Esophagus (tissue), 2 donors: ENCODE results near the gene GPR176. TPM values are rescaled to one million over a fixed set of nuclear protein-coding genes. Genes with fewer than 3 reads are reported as not detected.

Experiments
- H3K27ac ChIP-seq, 2 donors: one replicate each; pipeline ENCODE4 v1.5.1; 2013; ENCODE audit warnings: low read depth in 2 of 2, mild to moderate bottlenecking in 2 of 2, inconsistent platforms in 1 of 2, low read length in 1 of 2, moderate library complexity in 1 of 2
- H3K27me3 ChIP-seq, 2 donors: one replicate each; pipeline ENCODE4 v1.6.1; 2013; ENCODE audit warnings: low read length in 2 of 2, control low read depth in 1 of 2, mild to moderate bottlenecking in 1 of 2; ENCODE audit not compliant: insufficient read depth in 2 of 2, control insufficient read depth in 1 of 2
- H3K36me3 ChIP-seq, 2 donors: one replicate each; pipeline ENCODE4 v1.6.1; 2013; ENCODE audit warnings: low read length in 1 of 2; ENCODE audit not compliant: control insufficient read depth in 2 of 2, insufficient read depth in 2 of 2
- H3K4me1 ChIP-seq, 2 donors: one replicate each; pipeline ENCODE4 v1.6.1; 2013; ENCODE audit warnings: low read length in 1 of 2; ENCODE audit not compliant: control insufficient read depth in 2 of 2, insufficient read depth in 2 of 2
- H3K4me3 ChIP-seq, 2 donors: one replicate each; pipeline ENCODE4 v1.5.1; 2013; ENCODE audit warnings: low read length in 2 of 2, mild to moderate bottlenecking in 2 of 2, low read depth in 1 of 2, moderate library complexity in 1 of 2
- H3K9me3 ChIP-seq, 2 donors: one replicate each; pipeline ENCODE4 v1.6.1; 2013; ENCODE audit warnings: mild to moderate bottlenecking in 2 of 2, low read depth in 1 of 2, low read length in 1 of 2, moderate library complexity in 1 of 2; ENCODE audit not compliant: control insufficient read depth in 2 of 2, insufficient read depth in 1 of 2
- WGBS, 2 donors: extraction: QIAGEN DNeasy Blood & Tissue Kit; methylation state at CpG; one replicate each; pipeline ENCODE4 v1.1.7; 2013; 5-methylcytosine and 5-hydroxymethylcytosine counted together
- polyA plus RNA-seq, 2 donors: library from polyadenylated mRNA; stranded (reverse); fragments of 200-250 nt; gene quantifications; one replicate each; pipeline ENCODE4 v1.2.3, GENCODE V29; 2013
- donor health status: healthy with polysubstance abuse.
- donor health status: Bipolar disorder and iron deficiency.

GPR176 gene
- polyA plus RNA-seq, 2 donors, result 0.22 to 0.42 TPM

GRCh38 chr15:39873978-39874377 is 46.1 kb downstream of the GPR176 start:
- Histone ChIP-seq H3K4me1 (no peaks in the 10 kb centered on the region), H3K36me3 (no peaks in the 10 kb centered on the region), H3K4me3 (no peak overlapping the region), H3K27ac (no peak overlapping the region), H3K9me3 (no peaks in the 10 kb centered on the region), H3K27me3 (no peaks in the 10 kb centered on the region)
- WGBS, 2 donors, result 87 to 89% methylated on average over 2 of the region's 2 CpGs

DNA sequence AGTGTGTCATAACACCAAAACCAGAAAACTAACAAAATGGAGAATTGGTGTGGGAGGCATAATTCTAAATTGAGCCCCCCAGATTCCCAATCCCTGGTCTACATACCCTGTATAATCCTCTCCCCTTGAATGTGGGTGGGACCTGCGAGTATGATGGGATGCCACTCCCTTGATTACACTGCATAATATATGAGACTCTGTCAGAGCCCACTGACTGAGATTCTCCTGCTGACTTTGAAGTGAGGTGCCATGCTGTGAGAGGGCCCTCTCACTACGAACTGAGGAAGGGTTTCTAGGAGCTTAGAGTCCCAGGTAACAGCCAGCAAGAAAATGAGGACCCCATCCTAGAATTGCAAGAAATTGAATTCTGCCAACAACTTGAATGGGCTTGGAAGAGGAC is 49.5 kb downstream of the GPR176 start:
- 85 to 86% methylated on average over 2 of the region's 2 CpGs for WGBS, 2 donors

GRCh38 chr15:39869858-39870515 is 50.1 kb downstream of the GPR176 start:
- Histone ChIP-seq H3K27ac (peak overlapping the region in 1 of 2 donors; percentile 28), H3K9me3 (no peaks in the 10 kb centered on the region), H3K36me3 (no peaks in the 10 kb centered on the region), H3K4me3 (no peak overlapping the region), H3K4me1 (no peaks in the 10 kb centered on the region), H3K27me3 (no peaks in the 10 kb centered on the region)
- 55% methylated on average over 4 of the region's 4 CpGs for whole genome bisulfite sequencing, 2 donors

More for the DNA sequence above, 49.5 kb downstream of the GPR176 start:
- no peaks in the 10 kb centered on the region for H3K36me3 ChIP-seq
- no peak overlapping the region for H3K27ac ChIP-seq
- no peak overlapping the region for H3K4me3 ChIP-seq
- no peaks in the 10 kb centered on the region for H3K27me3 ChIP-seq
- H3K4me1 ChIP-seq, result no peaks in the 10 kb centered on the region
- H3K9me3 ChIP-seq, result no peaks in the 10 kb centered on the region

- H3K36me3 ChIP-seq, result no peaks in the 10 kb centered on the region
- H3K4me3 ChIP-seq, result no peak overlapping the region
- no peaks in the 10 kb centered on the region for H3K27me3 ChIP-seq
- WGBS, 2 donors, result 51 to 62% methylated on average over 4 of the region's 4 CpGs
- no peaks in the 10 kb centered on the region for H3K4me1 ChIP-seq
- no peak overlapping the region for H3K27ac ChIP-seq
- no peaks in the 10 kb centered on the region for H3K9me3 ChIP-seq
Measured at GRCh38 chr15:39869254-39869653, 50.8 kb downstream of the GPR176 start.

GRCh38 chr15:39868396-39868795 is 51.7 kb downstream of the GPR176 start:
- no peaks in the 10 kb centered on the region for H3K9me3 ChIP-seq
- H3K27ac ChIP-seq, result no peak overlapping the region
- no peak overlapping the region for H3K4me3 ChIP-seq
- WGBS, 2 donors, result 93 to 96% methylated on average over 2 of the region's 2 CpGs
- H3K4me1 ChIP-seq, result no peaks in the 10 kb centered on the region
- H3K36me3 ChIP-seq, result no peaks in the 10 kb centered on the region
- no peaks in the 10 kb centered on the region for H3K27me3 ChIP-seq

GRCh38 chr15:39864116-39864515 is 56.0 kb downstream of the GPR176 start:
- Histone ChIP-seq H3K27ac (no peak overlapping the region), H3K4me3 (no peak overlapping the region), H3K36me3 (no peaks in the 10 kb centered on the region), H3K9me3 (no peaks in the 10 kb centered on the region), H3K4me1 (no peaks in the 10 kb centered on the region), H3K27me3 (no peaks in the 10 kb centered on the region)
- WGBS, 2 donors, result 80 to 83% methylated on average over 1 of the region's 1 CpG

GRCh38 chr15:39860871-39861270 is 59.2 kb downstream of the GPR176 start:
- Histone ChIP-seq H3K4me3 (no peak overlapping the region), H3K27ac (no peak overlapping the region), H3K4me1 (no peaks in the 10 kb centered on the region), H3K27me3 (no peaks in the 10 kb centered on the region), H3K9me3 (no peaks in the 10 kb centered on the region), H3K36me3 (no peaks in the 10 kb centered on the region)
- 77 to 90% methylated on average over 1 of the region's 1 CpG for WGBS, 2 donors

DNA sequence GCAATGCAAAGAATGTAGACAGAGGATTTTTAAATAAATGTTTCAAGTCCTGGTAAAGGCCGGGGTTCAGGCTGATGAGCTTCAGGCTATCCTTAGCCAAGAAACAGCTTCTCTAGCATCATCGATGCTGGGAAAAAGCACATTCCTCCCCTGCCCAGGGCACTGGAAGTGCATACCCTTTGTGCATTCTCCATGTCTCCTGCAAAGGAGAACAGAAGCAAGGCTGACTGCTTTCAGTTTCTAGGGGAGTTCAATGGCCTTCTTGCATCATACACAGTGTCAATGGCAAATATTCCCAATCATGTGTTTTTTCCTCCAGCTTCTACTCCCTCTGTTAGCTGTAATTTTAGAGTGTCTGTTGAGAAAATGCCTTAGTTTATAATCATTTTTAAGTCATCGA is 59.9 kb downstream of the GPR176 start:
- 84 to 88% methylated on average over 3 of the region's 3 CpGs for WGBS, 2 donors
- Histone ChIP-seq H3K4me1 (no peaks in the 10 kb centered on the region), H3K36me3 (no peaks in the 10 kb centered on the region), H3K4me3 (no peak overlapping the region), H3K27ac (no peak overlapping the region), H3K27me3 (no peaks in the 10 kb centered on the region), H3K9me3 (no peaks in the 10 kb centered on the region)

DNA sequence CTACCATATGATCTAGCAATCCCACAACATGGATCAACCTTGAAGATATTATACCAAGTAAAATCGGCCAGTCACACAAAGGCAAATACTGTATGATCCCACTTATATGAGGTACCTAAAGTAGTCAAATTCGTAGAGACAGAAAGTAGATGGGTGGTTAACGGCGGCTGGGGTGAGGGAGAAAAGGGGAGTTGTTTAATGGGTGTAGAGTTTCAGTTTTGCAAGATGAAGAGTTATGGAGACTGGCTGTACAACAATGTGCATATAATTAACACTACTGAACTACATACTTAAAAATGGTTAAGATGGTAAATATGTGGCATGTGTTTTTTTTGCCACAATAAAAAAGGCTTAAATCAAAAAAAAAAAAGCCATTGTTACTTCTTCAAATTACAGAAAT is 60.4 kb downstream of the GPR176 start:
- Histone ChIP-seq H3K4me3 (no peak overlapping the region), H3K27me3 (no peaks in the 10 kb centered on the region), H3K9me3 (no peaks in the 10 kb centered on the region), H3K27ac (no peak overlapping the region), H3K4me1 (no peaks in the 10 kb centered on the region), H3K36me3 (no peaks in the 10 kb centered on the region)
- 92 to 96% methylated on average over 4 of the region's 4 CpGs for WGBS, 2 donors

DNA sequence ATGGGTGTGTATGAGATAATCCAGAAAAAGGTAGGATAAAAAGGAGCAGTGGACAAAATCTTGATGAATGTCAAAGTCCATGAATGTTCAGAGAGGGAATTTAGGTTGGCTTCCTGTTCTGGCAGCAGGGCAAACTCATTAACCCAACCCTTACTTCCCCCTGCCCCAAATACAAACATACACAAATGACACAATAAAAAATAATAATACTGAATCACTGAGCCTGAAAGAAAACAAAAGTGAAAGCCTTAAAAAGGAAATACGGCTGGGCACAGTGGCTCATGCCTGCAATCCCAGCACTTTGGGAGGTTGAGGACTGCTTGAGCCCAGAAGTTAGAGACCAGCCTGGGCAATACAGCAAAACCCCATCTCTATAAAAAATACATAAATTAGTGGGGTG is 62.9 kb downstream of the GPR176 start:
- Histone ChIP-seq H3K9me3 (no peaks in the 10 kb centered on the region), H3K27me3 (no peaks in the 10 kb centered on the region), H3K36me3 (no peaks in the 10 kb centered on the region), H3K27ac (no peak overlapping the region), H3K4me1 (no peaks in the 10 kb centered on the region), H3K4me3 (no peak overlapping the region)
- 70 to 79% methylated on average over 1 of the region's 1 CpG for WGBS, 2 donors
